H9 (cell line): ENCODE data around the gene CCL13. TPM values are rescaled to one million over a fixed set of nuclear protein-coding genes. Genes with fewer than 3 reads are reported as not detected.

Experiments used
- DNase-seq: peaks from one replicate; pipeline ENCODE4 v3.0.0-alpha.2; 2017
- H2AFZ ChIP-seq: one replicate; pipeline ENCODE4 v1.6.1; 2013; ENCODE audit warnings: mild to moderate bottlenecking, low read length, control low read depth, moderate library complexity
- H2AK5ac ChIP-seq: 2 replicates; pipeline ENCODE4 v1.6.1; 2013; ENCODE audit warnings: low read length, control low read depth, mixed read lengths; ENCODE audit not compliant: insufficient read length
- H2BK120ac ChIP-seq: one replicate; pipeline ENCODE4 v1.6.1; 2013; ENCODE audit warnings: low read depth, mild to moderate bottlenecking, low read length, control low read depth, inconsistent platforms; ENCODE audit not compliant: poor library complexity, severe bottlenecking
- H2BK12ac ChIP-seq: 2 replicates; pipeline ENCODE4 v1.6.1; 2013; ENCODE audit warnings: low read length, control low read depth, mixed read lengths, low read depth; ENCODE audit not compliant: insufficient read length
- H2BK15ac ChIP-seq: 2 replicates; pipeline ENCODE4 v1.6.1; 2013; ENCODE audit warnings: low read depth, low read length, control low read depth
- H2BK20ac ChIP-seq: one replicate; pipeline ENCODE4 v1.6.1; 2013; ENCODE audit warnings: low read depth, mild to moderate bottlenecking, low read length, control low read depth, inconsistent platforms; ENCODE audit not compliant: poor library complexity, severe bottlenecking
- H2BK5ac ChIP-seq: 2 replicates; pipeline ENCODE4 v1.6.1; 2013; ENCODE audit warnings: low read length, control low read depth, mixed read lengths; ENCODE audit not compliant: insufficient read length
- H3K14ac ChIP-seq: 2 replicates; pipeline ENCODE4 v1.6.1; 2013; ENCODE audit warnings: low read length, control low read depth; ENCODE audit not compliant: insufficient read depth
- H3K18ac ChIP-seq: 2 replicates; pipeline ENCODE4 v1.6.1; 2013; ENCODE audit warnings: low read depth, mild to moderate bottlenecking, mixed read lengths, low read length, control low read depth; ENCODE audit not compliant: insufficient read length
- H3K23ac ChIP-seq: 2 replicates; pipeline ENCODE4 v1.6.1; 2013; ENCODE audit warnings: low read length, control low read depth, mixed read lengths, low read depth; ENCODE audit not compliant: insufficient read length
- H3K23me2 ChIP-seq: 2 replicates; pipeline ENCODE4 v1.6.1; 2013; ENCODE audit warnings: low read depth, mild to moderate bottlenecking, mixed read lengths, low read length, control low read depth; ENCODE audit not compliant: insufficient read length, poor library complexity, severe bottlenecking
- H3K27ac ChIP-seq: 2 replicates; pipeline ENCODE4 v1.5.1; 2013; ENCODE audit warnings: low read length, control low read depth, mixed read lengths, low read depth; ENCODE audit not compliant: insufficient read length
- H3K27me3 ChIP-seq: 2 replicates; pipeline ENCODE4 v1.6.1; 2013; ENCODE audit warnings: low read length, control low read depth, inconsistent platforms; ENCODE audit not compliant: insufficient read depth
- H3K4ac ChIP-seq: 2 replicates; pipeline ENCODE4 v1.6.1; 2013; ENCODE audit warnings: low read depth, mild to moderate bottlenecking, control low read depth, inconsistent platforms, low read length, moderate library complexity
- H3K4me1 ChIP-seq: 2 replicates; pipeline ENCODE4 v1.6.1; 2013; ENCODE audit warnings: low read length, control low read depth, inconsistent platforms; ENCODE audit not compliant: insufficient read depth
- H3K4me2 ChIP-seq: 2 replicates; pipeline ENCODE4 v1.6.1; 2013; ENCODE audit warnings: low read length, control low read depth, mixed read lengths; ENCODE audit not compliant: insufficient read length, insufficient read depth
- H3K56ac ChIP-seq: 2 replicates; pipeline ENCODE4 v1.6.1; 2013; ENCODE audit warnings: low read depth, mild to moderate bottlenecking, mixed read lengths, low read length, control low read depth; ENCODE audit not compliant: insufficient read length
- H3K79me1 ChIP-seq: 2 replicates; pipeline ENCODE4 v1.6.1; 2013; ENCODE audit warnings: low read depth, mild to moderate bottlenecking, moderate library complexity, low read length, control low read depth, inconsistent platforms; ENCODE audit not compliant: insufficient read depth, poor library complexity, severe bottlenecking
- H3K79me2 ChIP-seq: 2 replicates; pipeline ENCODE4 v1.6.1; 2013; ENCODE audit warnings: low read length, control low read depth, inconsistent platforms; ENCODE audit not compliant: insufficient read depth
- H3K9ac ChIP-seq: 2 replicates; pipeline ENCODE4 v1.6.1; 2013; ENCODE audit warnings: low read length, control low read depth, mixed read lengths; ENCODE audit not compliant: insufficient read length; ENCODE audit errors: extremely low read depth
- H3K9me3 ChIP-seq: one replicate; pipeline ENCODE4 v1.6.1; 2013; ENCODE audit warnings: low read depth, low read length, inconsistent platforms; ENCODE audit not compliant: control insufficient read depth
- H3T11ph ChIP-seq: one replicate; pipeline ENCODE4 v1.6.1; 2013; ENCODE audit warnings: mild to moderate bottlenecking, low read length, control low read depth, inconsistent platforms
- H4K20me1 ChIP-seq: one replicate; pipeline ENCODE4 v1.6.1; 2013; ENCODE audit not compliant: control insufficient read depth, insufficient read length, insufficient read depth
- H4K5ac ChIP-seq: 2 replicates; pipeline ENCODE4 v1.6.1; 2013; ENCODE audit warnings: low read depth, mild to moderate bottlenecking, mixed read lengths, low read length, control low read depth; ENCODE audit not compliant: insufficient read length
- H4K8ac ChIP-seq: replicated peaks from 2 replicates; pipeline ENCODE4 v1.6.1; 2013; ENCODE audit warnings: low read length, control low read depth, mixed read lengths, low read depth; ENCODE audit not compliant: insufficient read length
- H4K91ac ChIP-seq: 2 replicates; pipeline ENCODE4 v1.6.1; 2013; ENCODE audit warnings: low read depth, mild to moderate bottlenecking, moderate library complexity, mixed read lengths, low read length, control low read depth; ENCODE audit not compliant: insufficient read length
- H3K27ac Mint-ChIP-seq, 3 experiments: 2 replicates in 2 of 3; 3 replicates in 1 of 3; pipeline ENCODE4 v1.8.0; 2020 to 2021; ENCODE audit warnings: mixed read lengths in 3 of 3, mild to moderate bottlenecking in 1 of 3, moderate library complexity in 1 of 3
- H3K27me3 Mint-ChIP-seq: 2 replicates; pipeline ENCODE4 v1.8.0; 2021; ENCODE audit warnings: low read depth, mild to moderate bottlenecking, moderate library complexity, mixed read lengths
- H3K36me3 Mint-ChIP-seq, 3 experiments: 2 replicates in 2 of 3; 3 replicates in 1 of 3; pipeline ENCODE4 v1.8.0; 2020 to 2021; ENCODE audit warnings: low read depth in 3 of 3, mixed read lengths in 3 of 3; ENCODE audit not compliant: insufficient read depth in 1 of 3
- H3K4me1 Mint-ChIP-seq, 2 experiments: 2 replicates each; pipeline ENCODE4 v1.8.0; 2020; ENCODE audit warnings: mixed read lengths in 2 of 2
- H3K4me3 Mint-ChIP-seq, 2 experiments: 2 replicates in 1 of 2; 3 replicates in 1 of 2; pipeline ENCODE4 v1.8.0; 2020 to 2021; ENCODE audit warnings: mild to moderate bottlenecking in 2 of 2, mixed read lengths in 2 of 2, moderate library complexity in 1 of 2
- H3K9me3 Mint-ChIP-seq, 2 experiments: 2 replicates in 1 of 2; 3 replicates in 1 of 2; pipeline ENCODE4 v1.8.0; 2020; ENCODE audit warnings: mild to moderate bottlenecking in 2 of 2, mixed read lengths in 2 of 2, moderate library complexity in 1 of 2
- CTCF ChIP-seq: fragments of 200-600 bp; sonication (generic); conservative IDR thresholded peaks from 3 replicates; pipeline ENCODE4 v1.8.0; 2021; ENCODE audit warnings: antibody characterized with exemption, mild to moderate bottlenecking
- WGBS: extraction: QIAGEN DNeasy Blood & Tissue Kit; methylation state at CpG from one replicate; pipeline ENCODE4 v1.1.7; 2013; ENCODE audit warnings: missing lambda C conversion rate, low lambda C conversion rate, mixed read lengths; ENCODE audit not compliant: insufficient read length; ENCODE audit errors: extremely low coverage; 5-methylcytosine and 5-hydroxymethylcytosine counted together
- total RNA-seq: library from RNA; stranded (reverse); gene quantifications from 2 replicates; pipeline ENCODE4 v1.2.1, GENCODE V29; 2021

The CCL13 gene
- total RNA-seq, 1 experiment from 2014 or later = not detected

- Histone ChIP-seq H3K27me3 (no peaks in the 10 kb centered on the region), H2AK5ac (no peak overlapping the region), H2BK20ac (no peak overlapping the region), H3K23me2 (no peaks in the 10 kb centered on the region), H2BK12ac (no peak overlapping the region), H2BK15ac (no peak overlapping the region), H3K4me2 (no peak overlapping the region), H3K18ac (no peak overlapping the region), H3T11ph (no peak overlapping the region), H2BK120ac (no peak overlapping the region), H3K79me1 (no peaks in the 10 kb centered on the region), H4K8ac (no peak overlapping the region), H3K9ac (no peak overlapping the region), H3K4me1 (no peaks in the 10 kb centered on the region), H3K56ac (no peak overlapping the region), H4K20me1 (no peaks in the 10 kb centered on the region), H3K79me2 (no peaks in the 10 kb centered on the region), H4K5ac (no peak overlapping the region), H3K14ac (no peak overlapping the region), H3K23ac (no peak overlapping the region), H3K4ac (no peak overlapping the region), H3K27ac (no peak overlapping the region), H2BK5ac (no peak overlapping the region), H2AFZ (no peak overlapping the region), H4K91ac (no peak overlapping the region), H3K9me3 (no peaks in the 10 kb centered on the region)
- Mint-ChIP-seq H3K27ac (no peak overlapping the region), H3K36me3 (no peaks in the 10 kb centered on the region), H3K4me1 (peaks cover 8 to 11% of the 10 kb centered on the region in 2 experiments; a peak in 3 of 4 replicates), H3K9me3 (no peaks in the 10 kb centered on the region), H3K27me3 (peaks cover 16% of the 10 kb centered on the region), H3K4me3 (no peak overlapping the region)
- no CpG with 5 or more reads among the region's 5 CpGs for WGBS
- DNase-seq = peak; percentile 11
- no peak for TF ChIP-seq CTCF
Measured at GRCh38 chr17:34386343-34386696, 30.0 kb downstream of the CCL13 start.
